GM19467 (cell line): ENCODE results near the gene TGOLN2.

Experiments used
- ATAC-seq: cut with Tn5 transposase; IDR thresholded peaks from one replicate; pipeline ENCODE4 v1.9.1; 2021; ENCODE audit warnings: mild to moderate bottlenecking, moderate library complexity; ENCODE audit not compliant: unreplicated experiment

Gene TGOLN2

GRCh38 chr2:85269959-85270358 is 57.8 kb downstream of the TGOLN2 start:
- ATAC-seq = no peak
